Measurements from ENCODE around the gene ZNF35. TPM values are rescaled to one million over a fixed set of nuclear protein-coding genes. Genes with fewer than 3 reads are reported as not detected.
A peak's percentile ranks its signal among the peaks of the same experiment; 100 is the strongest.

The ZNF35 gene
- total and polyA plus RNA-seq, 10 of the 15 experiments (the other 5 are each of a cell fraction or from before 2014, with no cell fraction given), result 9.3 to 21.1 (median 13.4) TPM

DNA sequence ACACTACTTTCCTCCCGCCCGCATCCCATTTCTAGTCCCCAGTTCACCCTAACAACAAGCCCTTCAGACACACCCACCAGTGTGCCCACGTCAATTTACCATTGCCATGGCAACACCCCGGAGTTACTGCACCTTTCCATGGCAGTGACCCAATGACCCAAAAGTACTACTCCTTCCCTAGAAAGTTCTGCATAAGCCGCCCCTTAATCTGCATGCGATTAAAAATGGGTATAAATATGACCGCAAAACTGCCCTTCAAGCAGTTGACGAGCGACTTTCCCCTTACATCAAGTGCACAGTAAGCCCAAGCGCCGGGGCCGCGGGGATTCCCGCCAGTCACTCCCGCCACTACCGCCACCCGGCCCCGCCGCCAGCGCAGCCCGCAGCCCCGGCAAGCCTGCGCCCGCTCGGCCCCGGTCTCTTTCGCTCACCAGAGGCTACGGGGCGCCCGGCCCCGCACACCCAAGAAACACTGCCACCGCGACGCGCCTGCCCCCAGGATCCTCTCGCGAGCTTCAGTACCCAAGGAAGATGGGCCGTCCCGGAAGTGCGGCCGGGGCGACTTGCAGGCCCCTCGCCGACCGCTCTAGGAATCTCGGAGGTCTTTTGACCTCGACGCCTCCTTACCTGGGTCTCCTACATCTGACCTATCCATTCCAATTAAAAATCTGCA lies 36.7 kb downstream of the ZNF35 start (continued):
- TF ChIP-seq, protein P1, sequence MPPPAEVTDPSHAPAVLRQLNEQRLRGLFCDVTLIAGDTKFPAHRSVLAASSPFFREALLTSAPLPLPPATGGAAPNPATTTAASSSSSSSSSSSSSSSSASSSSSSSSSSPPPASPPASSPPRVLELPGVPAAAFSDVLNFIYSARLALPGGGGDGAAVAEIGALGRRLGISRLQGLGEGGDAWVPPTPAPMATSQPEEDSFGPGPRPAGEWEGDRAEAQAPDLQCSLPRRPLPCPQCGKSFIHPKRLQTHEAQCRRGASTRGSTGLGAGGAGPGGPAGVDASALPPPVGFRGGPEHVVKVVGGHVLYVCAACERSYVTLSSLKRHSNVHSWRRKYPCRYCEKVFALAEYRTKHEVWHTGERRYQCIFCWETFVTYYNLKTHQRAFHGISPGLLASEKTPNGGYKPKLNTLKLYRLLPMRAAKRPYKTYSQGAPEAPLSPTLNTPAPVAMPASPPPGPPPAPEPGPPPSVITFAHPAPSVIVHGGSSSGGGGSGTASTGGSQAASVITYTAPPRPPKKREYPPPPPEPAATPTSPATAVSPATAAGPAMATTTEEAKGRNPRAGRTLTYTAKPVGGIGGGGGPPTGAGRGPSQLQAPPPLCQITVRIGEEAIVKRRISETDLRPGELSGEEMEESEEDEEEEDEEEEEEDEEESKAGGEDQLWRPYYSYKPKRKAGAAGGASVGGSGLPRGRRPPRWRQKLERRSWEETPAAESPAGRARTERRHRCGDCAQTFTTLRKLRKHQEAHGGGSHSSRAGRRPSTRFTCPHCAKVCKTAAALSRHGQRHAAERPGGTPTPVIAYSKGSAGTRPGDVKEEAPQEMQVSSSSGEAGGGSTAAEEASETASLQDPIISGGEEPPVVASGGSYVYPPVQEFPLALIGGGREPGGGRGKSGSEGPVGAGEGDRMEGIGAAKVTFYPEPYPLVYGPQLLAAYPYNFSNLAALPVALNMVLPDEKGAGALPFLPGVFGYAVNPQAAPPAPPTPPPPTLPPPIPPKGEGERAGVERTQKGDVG (CRISPR knock-in tag; IDR thresholded peaks at IDR 0.05), result no peak
- TF ChIP-seq, protein P2, sequence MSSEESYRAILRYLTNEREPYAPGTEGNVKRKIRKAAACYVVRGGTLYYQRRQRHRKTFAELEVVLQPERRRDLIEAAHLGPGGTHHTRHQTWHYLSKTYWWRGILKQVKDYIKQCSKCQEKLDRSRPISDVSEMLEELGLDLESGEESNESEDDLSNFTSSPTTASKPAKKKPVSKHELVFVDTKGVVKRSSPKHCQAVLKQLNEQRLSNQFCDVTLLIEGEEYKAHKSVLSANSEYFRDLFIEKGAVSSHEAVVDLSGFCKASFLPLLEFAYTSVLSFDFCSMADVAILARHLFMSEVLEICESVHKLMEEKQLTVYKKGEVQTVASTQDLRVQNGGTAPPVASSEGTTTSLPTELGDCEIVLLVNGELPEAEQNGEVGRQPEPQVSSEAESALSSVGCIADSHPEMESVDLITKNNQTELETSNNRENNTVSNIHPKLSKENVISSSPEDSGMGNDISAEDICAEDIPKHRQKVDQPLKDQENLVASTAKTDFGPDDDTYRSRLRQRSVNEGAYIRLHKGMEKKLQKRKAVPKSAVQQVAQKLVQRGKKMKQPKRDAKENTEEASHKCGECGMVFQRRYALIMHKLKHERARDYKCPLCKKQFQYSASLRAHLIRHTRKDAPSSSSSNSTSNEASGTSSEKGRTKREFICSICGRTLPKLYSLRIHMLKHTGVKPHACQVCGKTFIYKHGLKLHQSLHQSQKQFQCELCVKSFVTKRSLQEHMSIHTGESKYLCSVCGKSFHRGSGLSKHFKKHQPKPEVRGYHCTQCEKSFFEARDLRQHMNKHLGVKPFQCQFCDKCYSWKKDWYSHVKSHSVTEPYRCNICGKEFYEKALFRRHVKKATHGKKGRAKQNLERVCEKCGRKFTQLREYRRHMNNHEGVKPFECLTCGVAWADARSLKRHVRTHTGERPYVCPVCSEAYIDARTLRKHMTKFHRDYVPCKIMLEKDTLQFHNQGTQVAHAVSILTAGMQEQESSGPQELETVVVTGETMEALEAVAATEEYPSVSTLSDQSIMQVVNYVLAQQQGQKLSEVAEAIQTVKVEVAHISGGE (CRISPR knock-in tag; IDR thresholded peaks at IDR 0.05), result no peak
- TF ChIP-seq, protein P3, sequence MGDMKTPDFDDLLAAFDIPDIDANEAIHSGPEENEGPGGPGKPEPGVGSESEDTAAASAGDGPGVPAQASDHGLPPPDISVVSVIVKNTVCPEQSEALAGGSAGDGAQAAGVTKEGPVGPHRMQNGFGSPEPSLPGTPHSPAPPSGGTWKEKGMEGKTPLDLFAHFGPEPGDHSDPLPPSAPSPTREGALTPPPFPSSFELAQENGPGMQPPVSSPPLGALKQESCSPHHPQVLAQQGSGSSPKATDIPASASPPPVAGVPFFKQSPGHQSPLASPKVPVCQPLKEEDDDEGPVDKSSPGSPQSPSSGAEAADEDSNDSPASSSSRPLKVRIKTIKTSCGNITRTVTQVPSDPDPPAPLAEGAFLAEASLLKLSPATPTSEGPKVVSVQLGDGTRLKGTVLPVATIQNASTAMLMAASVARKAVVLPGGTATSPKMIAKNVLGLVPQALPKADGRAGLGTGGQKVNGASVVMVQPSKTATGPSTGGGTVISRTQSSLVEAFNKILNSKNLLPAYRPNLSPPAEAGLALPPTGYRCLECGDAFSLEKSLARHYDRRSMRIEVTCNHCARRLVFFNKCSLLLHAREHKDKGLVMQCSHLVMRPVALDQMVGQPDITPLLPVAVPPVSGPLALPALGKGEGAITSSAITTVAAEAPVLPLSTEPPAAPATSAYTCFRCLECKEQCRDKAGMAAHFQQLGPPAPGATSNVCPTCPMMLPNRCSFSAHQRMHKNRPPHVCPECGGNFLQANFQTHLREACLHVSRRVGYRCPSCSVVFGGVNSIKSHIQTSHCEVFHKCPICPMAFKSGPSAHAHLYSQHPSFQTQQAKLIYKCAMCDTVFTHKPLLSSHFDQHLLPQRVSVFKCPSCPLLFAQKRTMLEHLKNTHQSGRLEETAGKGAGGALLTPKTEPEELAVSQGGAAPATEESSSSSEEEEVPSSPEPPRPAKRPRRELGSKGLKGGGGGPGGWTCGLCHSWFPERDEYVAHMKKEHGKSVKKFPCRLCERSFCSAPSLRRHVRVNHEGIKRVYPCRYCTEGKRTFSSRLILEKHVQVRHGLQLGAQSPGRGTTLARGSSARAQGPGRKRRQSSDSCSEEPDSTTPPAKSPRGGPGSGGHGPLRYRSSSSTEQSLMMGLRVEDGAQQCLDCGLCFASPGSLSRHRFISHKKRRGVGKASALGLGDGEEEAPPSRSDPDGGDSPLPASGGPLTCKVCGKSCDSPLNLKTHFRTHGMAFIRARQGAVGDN (IDR thresholded peaks at IDR 0.05), result peak; percentile 56
- TF ChIP-seq EZH2 (IDR thresholded peaks at IDR 0.05; ENCODE audit: borderline replicate concordance, control insufficient read depth, low read depth, low read length) (no peak), ZZZ3 (IDR thresholded peaks at IDR 0.05; ENCODE audit: control insufficient read depth, insufficient read length, low read depth) (no peak), NR2F1 (conservative IDR thresholded peaks at IDR 0.05) (peak; percentile 70), YY1 (IDR thresholded peaks at IDR 0.05; ENCODE audit: low read depth, low read length) (peak; percentile 70), NFIC (IDR thresholded peaks at IDR 0.05; ENCODE audit: low read depth, low read length) (no peak), BMI1 (IDR thresholded peaks at IDR 0.05; ENCODE audit: borderline replicate concordance) (peak; percentile 94), MTA3 (IDR thresholded peaks at IDR 0.05; ENCODE audit: borderline replicate concordance, low read length) (no peak), MEF2A (IDR thresholded peaks at IDR 0.05; ENCODE audit: insufficient read depth, low read depth, low read length) (no peak), SUPT20H (IDR thresholded peaks at IDR 0.05; ENCODE audit: borderline replicate concordance, control insufficient read depth, low read depth, low read length) (no peak), PAX5 (IDR thresholded peaks at IDR 0.05; ENCODE audit: borderline replicate concordance, low read depth, low read length) (0 out of 2 replicates have a peak, but pooled peaks have one; percentile 15)
- TF ChIP-seq, protein P4, sequence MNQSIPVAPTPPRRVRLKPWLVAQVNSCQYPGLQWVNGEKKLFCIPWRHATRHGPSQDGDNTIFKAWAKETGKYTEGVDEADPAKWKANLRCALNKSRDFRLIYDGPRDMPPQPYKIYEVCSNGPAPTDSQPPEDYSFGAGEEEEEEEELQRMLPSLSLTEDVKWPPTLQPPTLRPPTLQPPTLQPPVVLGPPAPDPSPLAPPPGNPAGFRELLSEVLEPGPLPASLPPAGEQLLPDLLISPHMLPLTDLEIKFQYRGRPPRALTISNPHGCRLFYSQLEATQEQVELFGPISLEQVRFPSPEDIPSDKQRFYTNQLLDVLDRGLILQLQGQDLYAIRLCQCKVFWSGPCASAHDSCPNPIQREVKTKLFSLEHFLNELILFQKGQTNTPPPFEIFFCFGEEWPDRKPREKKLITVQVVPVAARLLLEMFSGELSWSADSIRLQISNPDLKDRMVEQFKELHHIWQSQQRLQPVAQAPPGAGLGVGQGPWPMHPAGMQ (IDR thresholded peaks at IDR 0.05; ENCODE audit: borderline replicate concordance), result peak; percentile 21; the same call in 1 of the 2 replicates
- TF ChIP-seq, protein P5, sequence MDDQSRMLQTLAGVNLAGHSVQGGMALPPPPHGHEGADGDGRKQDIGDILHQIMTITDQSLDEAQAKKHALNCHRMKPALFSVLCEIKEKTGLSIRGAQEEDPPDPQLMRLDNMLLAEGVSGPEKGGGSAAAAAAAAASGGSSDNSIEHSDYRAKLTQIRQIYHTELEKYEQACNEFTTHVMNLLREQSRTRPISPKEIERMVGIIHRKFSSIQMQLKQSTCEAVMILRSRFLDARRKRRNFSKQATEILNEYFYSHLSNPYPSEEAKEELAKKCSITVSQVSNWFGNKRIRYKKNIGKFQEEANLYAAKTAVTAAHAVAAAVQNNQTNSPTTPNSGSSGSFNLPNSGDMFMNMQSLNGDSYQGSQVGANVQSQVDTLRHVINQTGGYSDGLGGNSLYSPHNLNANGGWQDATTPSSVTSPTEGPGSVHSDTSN (IDR thresholded peaks at IDR 0.05; ENCODE audit: insufficient replicate concordance, low read depth, low read length), result peak; percentile 36
